A549 (cell line): ENCODE data around the gene TMTC1. TPM values are rescaled to one million over a fixed set of nuclear protein-coding genes. Genes with fewer than 3 reads are reported as not detected.

ENCODE experiments used
- ATAC-seq, 2 experiments: fragments of 200-7000 bp in 1 of 2; fragments of >200 bp in 1 of 2; cut with Nextera tagmentation in 1 of 2; cut with Tn5 transposase in 1 of 2; 3 replicates each; pipeline versions ENCODE4 v1.8.0 to v1.9.1; 2018 to 2020; ENCODE audit warnings: mild to moderate bottlenecking in 1 of 2, moderate library complexity in 1 of 2
- CTCF ChIA-PET: fragments of 300-600 bp; sonication (Branson Sonifier 250); formaldehyde crosslinking; extraction: SDS; loops from one replicate; lab custom pipeline; 2021; ENCODE audit warnings: antibody characterized with exemption, inconsistent platforms; lab: Yijun Ruan, JAX
- POLR2A ChIA-PET: fragments of 350-600 bp; formaldehyde crosslinking; extraction: SDS; loops from one replicate; lab custom pipeline; 2021; ENCODE audit warnings: antibody characterized with exemption, inconsistent platforms; lab: Yijun Ruan, JAX
- DNase-seq, 2 experiments: peaks; one replicate each; pipeline versions ENCODE4 v3.0.0 to v3.0.0-alpha.2; 2011 to 2016; ENCODE audit warnings: low read depth in 1 of 2, low spot score in 1 of 2
- FAIRE-seq: peaks from 2 replicates; lab custom pipeline; 2011; peaks lifted over from hg19 to GRCh38; lab: Jason Lieb, UNC
- H3K27ac ChIP-seq, 2 experiments: fragments of >200 bp; sonication (Bioruptor Twin); formaldehyde crosslinking; 3 replicates each; pipeline ENCODE4 v1.5.1; 2016 to 2017
- H3K4me1 ChIP-seq: fragments of >200 bp; sonication (Bioruptor Twin); formaldehyde crosslinking; 3 replicates; pipeline ENCODE4 v1.6.1; 2016
- H3K4me2 ChIP-seq: fragments of >200 bp; sonication (Bioruptor Twin); formaldehyde crosslinking; 3 replicates; pipeline ENCODE4 v1.6.1; 2016
- H3K4me3 ChIP-seq: fragments of >200 bp; sonication (Bioruptor Twin); formaldehyde crosslinking; 3 replicates; pipeline ENCODE4 v1.5.1; 2016
- H3K9me3 ChIP-seq: fragments of >200 bp; sonication (Bioruptor Twin); formaldehyde crosslinking; 3 replicates; pipeline ENCODE4 v1.6.1; 2016
- BHLHE40 ChIP-seq: IDR thresholded peaks from 2 replicates; pipeline ENCODE4 v1.6.1; 2012; ENCODE audit warnings: low read depth, low read length, inconsistent platforms
- CBX8 ChIP-seq: fragments of 200-600 bp; sonication (generic); IDR thresholded peaks from 2 replicates; pipeline ENCODE4 v1.6.1; 2016
- CEBPB ChIP-seq, 2 experiments: fragments of >200 bp in 1 of 2; sonication (Bioruptor Twin) in 1 of 2; formaldehyde crosslinking in 1 of 2; IDR thresholded peaks; 2 replicates each; pipeline ENCODE4 v1.6.1; 2012 to 2016
- CHD4 ChIP-seq: fragments of 200-600 bp; sonication (generic); IDR thresholded peaks from 2 replicates; pipeline ENCODE4 v1.6.1; 2016; ENCODE audit warnings: antibody characterized with exemption, mild to moderate bottlenecking, borderline replicate concordance
- E2F6 ChIP-seq: IDR thresholded peaks from 2 replicates; pipeline ENCODE4 v1.6.1; 2012; ENCODE audit warnings: low read depth, borderline replicate concordance
- EHMT2 ChIP-seq: fragments of 200-600 bp; sonication (generic); IDR thresholded peaks from 2 replicates; pipeline ENCODE4 v1.6.1; 2016; ENCODE audit warnings: antibody characterized with exemption, low read depth, mild to moderate bottlenecking, moderate library complexity
- ELK1 ChIP-seq: fragments of 150-350 bp; IDR thresholded peaks from 2 replicates; pipeline ENCODE4 v1.6.1; 2014; ENCODE audit warnings: low read depth, mild to moderate bottlenecking, low read length
- EP300 ChIP-seq, 2 experiments: fragments of >200 bp; sonication (Bioruptor Twin); formaldehyde crosslinking; IDR thresholded peaks; 2 replicates in 1 of 2; 3 replicates in 1 of 2; pipeline ENCODE4 v1.6.1; 2016 to 2017
- ESRRA ChIP-seq: fragments of 150-350 bp; IDR thresholded peaks from 2 replicates; pipeline ENCODE4 v1.6.1; 2014; ENCODE audit warnings: mild to moderate bottlenecking, low read length, borderline replicate concordance
- FOSB ChIP-seq: fragments of 250-450 bp; sonication (Bioruptor Pico); IDR thresholded peaks from 2 replicates; pipeline ENCODE4 v1.5.0; 2020; ENCODE audit warnings: mild to moderate bottlenecking, moderate library complexity
- FOSL2 ChIP-seq, 2 experiments: fragments of 450-650 bp in 1 of 2; fragments of >200 bp in 1 of 2; sonication (Bioruptor Twin) in 1 of 2; formaldehyde crosslinking; IDR thresholded peaks; 2 replicates each; pipeline versions ENCODE4 v1.5.0 to v1.6.1; 2016 to 2020; ENCODE audit warnings: mild to moderate bottlenecking in 1 of 2, moderate library complexity in 1 of 2
- FOXS1 ChIP-seq: fragments of 250-450 bp; sonication (Bioruptor Pico); IDR thresholded peaks from 2 replicates; pipeline ENCODE4 v1.5.0; 2020; ENCODE audit warnings: mild to moderate bottlenecking, moderate library complexity
- GATA3 ChIP-seq: IDR thresholded peaks from 2 replicates; pipeline ENCODE4 v1.6.1; 2012; ENCODE audit warnings: borderline replicate concordance
- HDAC2 ChIP-seq: fragments of 200-600 bp; sonication (generic); IDR thresholded peaks from 2 replicates; pipeline ENCODE4 v1.6.1; 2016
- HES2 ChIP-seq: fragments of >200 bp; sonication (Bioruptor Twin); formaldehyde crosslinking; IDR thresholded peaks from 2 replicates; pipeline ENCODE4 v1.6.1; 2016
- HOXA7 ChIP-seq: fragments of 250-450 bp; sonication (Bioruptor Pico); IDR thresholded peaks from 2 replicates; pipeline ENCODE4 v1.5.0; 2020; ENCODE audit warnings: mild to moderate bottlenecking, moderate library complexity
- HOXB5 ChIP-seq: fragments of 250-450 bp; sonication (Bioruptor Pico); IDR thresholded peaks from 2 replicates; pipeline ENCODE4 v1.5.0; 2020; ENCODE audit warnings: mild to moderate bottlenecking, moderate library complexity
- KDM1A ChIP-seq: fragments of 200-600 bp; sonication (generic); IDR thresholded peaks from 2 replicates; pipeline ENCODE4 v1.6.1; 2016; ENCODE audit warnings: low read depth, mild to moderate bottlenecking
- KDM5A ChIP-seq: fragments of 200-600 bp; sonication (generic); IDR thresholded peaks from 2 replicates; pipeline ENCODE4 v1.6.1; 2016; ENCODE audit warnings: antibody characterized with exemption, mild to moderate bottlenecking
- MAFK ChIP-seq: fragments of 450-650 bp; IDR thresholded peaks from 2 replicates; pipeline ENCODE4 v1.6.1; 2014; ENCODE audit not compliant: partially characterized antibody
- MAZ ChIP-seq: fragments of 150-350 bp; IDR thresholded peaks from 2 replicates; pipeline ENCODE4 v1.6.1; 2014; ENCODE audit warnings: antibody characterized with exemption, low read depth, low read length, borderline replicate concordance
- MYC ChIP-seq: IDR thresholded peaks from 2 replicates; pipeline ENCODE4 v1.6.1; 2012; ENCODE audit warnings: mild to moderate bottlenecking, inconsistent platforms, low read length, improper control_type of control experiment, borderline replicate concordance
- NFE2L2 ChIP-seq: fragments of 150-350 bp; conservative IDR thresholded peaks from 2 replicates; pipeline ENCODE4 v1.6.1; 2014; ENCODE audit warnings: low read length
- NPAS2 ChIP-seq: fragments of 250-450 bp; sonication (Bioruptor Pico); IDR thresholded peaks from 2 replicates; pipeline ENCODE4 v1.8.0; 2022; ENCODE audit warnings: mild to moderate bottlenecking, moderate library complexity, borderline replicate concordance
- PHF8 ChIP-seq: fragments of 200-600 bp; sonication (generic); IDR thresholded peaks from 2 replicates; pipeline ENCODE4 v1.6.1; 2016; ENCODE audit warnings: low read depth, mild to moderate bottlenecking, antibody characterized with exemption, moderate library complexity, borderline replicate concordance
- POLR2AphosphoS2 ChIP-seq: conservative IDR thresholded peaks from 2 replicates; pipeline ENCODE4 v1.6.1; 2012; ENCODE audit warnings: low read length, improper control_type of control experiment, inconsistent platforms
- RARB ChIP-seq: fragments of 250-450 bp; sonication (Bioruptor Pico); IDR thresholded peaks from 2 replicates; pipeline ENCODE4 v1.8.0; 2021; ENCODE audit warnings: mild to moderate bottlenecking, moderate library complexity
- RCOR1 ChIP-seq: fragments of 150-350 bp; IDR thresholded peaks from 2 replicates; pipeline ENCODE4 v1.6.1; 2014; ENCODE audit warnings: antibody characterized with exemption, low read length, low read depth
- RNF2 ChIP-seq: fragments of 200-600 bp; sonication (generic); IDR thresholded peaks from 2 replicates; pipeline ENCODE4 v1.6.1; 2016; ENCODE audit warnings: low read depth, mild to moderate bottlenecking, antibody characterized with exemption, moderate library complexity, borderline replicate concordance
- SREBF2 ChIP-seq: fragments of 450-650 bp; IDR thresholded peaks from 2 replicates; pipeline ENCODE4 v1.6.1; 2014; ENCODE audit warnings: mild to moderate bottlenecking, moderate library complexity
- ZC3H11A ChIP-seq: fragments of 450-650 bp; IDR thresholded peaks from 2 replicates; pipeline ENCODE4 v1.6.1; 2014; ENCODE audit warnings: antibody characterized with exemption, mild to moderate bottlenecking
- ZFP36 ChIP-seq: fragments of 450-650 bp; IDR thresholded peaks from 2 replicates; pipeline ENCODE4 v1.6.1; 2014; ENCODE audit warnings: borderline replicate concordance; ENCODE audit not compliant: partially characterized antibody
- WGBS: methylation state at CpG from one replicate; pipeline ENCODE4 v1.1.6; 2017; ENCODE audit errors: missing lambda C conversion rate; 5-methylcytosine and 5-hydroxymethylcytosine counted together
- polyA plus RNA-seq, 4 experiments: library from polyadenylated mRNA; depleted of rRNA in 3 of 4; stranded (reverse); fragments of >200 nt; fragmentation: RNase III in 1 of 4; extraction: RNeasy Plus Mini Kit Qiagen cat#74134 plus additional on column Dnase treatment in 1 of 4; gene quantifications; 2 replicates in 3 of 4; 3 replicates in 1 of 4; pipeline ENCODE4 v1.2.3, GENCODE V29; 2011 to 2017

TMTC1 gene
- polyA plus RNA-seq, 2 of the 4 experiments (the other 2 are of a cell fraction) = 0.28 TPM; not detected in 1

- no peak overlapping the region for H3K27ac ChIP-seq
- CTCF ChIA-PET = no interaction called here
Measured at GRCh38 chr12:29614694-29615325, 168.9 kb downstream of the TMTC1 start.

GRCh38 chr12:29612912-29613311 is 170.8 kb downstream of the TMTC1 start:
- DNase-seq (no peak), ATAC-seq (no peak), FAIRE-seq (no peak)
- no peak overlapping the region for H3K27ac ChIP-seq
- ChIA-PET CTCF (interaction anchor here (0.6 kb wide), 1 partner anchor 70 kb away, joined by 3 read pairs; no protein-coding TSS in a partner anchor), POLR2A (no interaction called here)
- TF ChIP-seq FOSB (CRISPR knock-in tag) (no peak), POLR2AphosphoS2 (no peak), KDM5A (no peak), EP300 (IDR thresholded peaks at IDR 0.05) (no peak), FOXS1 (no peak), SREBF2 (no peak), ZC3H11A (no peak), RNF2 (no peak), CEBPB (IDR thresholded peaks at IDR 0.05) (no peak), NPAS2 (CRISPR knock-in tag) (no peak), PHF8 (no peak)
- H3K4me3 ChIP-seq = no peak overlapping the region
- H3K9me3 ChIP-seq = no peaks in the 10 kb centered on the region
- no peaks in the 10 kb centered on the region for H3K4me1 ChIP-seq
- no peak overlapping the region for H3K4me2 ChIP-seq

More at GRCh38 chr12:29614694-29615325, 168.9 kb downstream of the TMTC1 start:
- Histone ChIP-seq H3K4me1 (no peaks in the 10 kb centered on the region), H3K4me3 (no peak overlapping the region), H3K9me3 (no peaks in the 10 kb centered on the region), H3K4me2 (no peak overlapping the region)
- 19% methylated on average over 2 of the region's 2 CpGs for WGBS
- DNase-seq = no peak
- POLR2A ChIA-PET = no interaction called here
- no peak for ATAC-seq
- FAIRE-seq = no peak
- no peak for TF ChIP-seq CBX8
- TF ChIP-seq ELK1 = no peak
- no peak for TF ChIP-seq RARB (CRISPR knock-in tag)
- TF ChIP-seq GATA3 = no peak
- no peak for TF ChIP-seq FOSL2 (IDR thresholded peaks at IDR 0.05)
- TF ChIP-seq FOSL2 (CRISPR knock-in tag; IDR thresholded peaks at IDR 0.05) = no peak
- no peak for TF ChIP-seq EHMT2
- TF ChIP-seq HOXA7 = no peak
- TF ChIP-seq MAZ = no peak
- TF ChIP-seq HOXB5 (CRISPR knock-in tag) = no peak
- no peak for TF ChIP-seq E2F6
- TF ChIP-seq FOXS1 = no peak
- TF ChIP-seq HES2 = no peak
- TF ChIP-seq HDAC2 = no peak
- TF ChIP-seq KDM1A = no peak
- no peak for TF ChIP-seq ZFP36

- ATAC-seq (no peak), FAIRE-seq (no peak)
- CTCF ChIA-PET = no interaction called here
Measured at GRCh38 chr12:29611906-29612305, 171.8 kb downstream of the TMTC1 start.

More at GRCh38 chr12:29611906-29612305, 171.8 kb downstream of the TMTC1 start:
- Histone ChIP-seq H3K27ac (no peak overlapping the region), H3K4me2 (no peak overlapping the region), H3K4me3 (no peak overlapping the region), H3K9me3 (no peaks in the 10 kb centered on the region), H3K4me1 (no peaks in the 10 kb centered on the region)
- no peak for TF ChIP-seq RCOR1
- TF ChIP-seq NFE2L2 = no peak
- no peak for TF ChIP-seq HOXA7
- no peak for TF ChIP-seq MAZ
- no peak for TF ChIP-seq ESRRA
- no peak for TF ChIP-seq MYC
- TF ChIP-seq CHD4 = no peak
- no peak for TF ChIP-seq MAFK
- no peak for TF ChIP-seq BHLHE40
- no peak for DNase-seq
- POLR2A ChIA-PET = no interaction called here
- WGBS = 8% methylated on average over 3 of the region's 3 CpGs
